Measurements from ENCODE around the gene PATZ1.
"Not testable (repeated sequence)": the region's sequence is repeated elsewhere in the genome, so short reads cannot be mapped to it uniquely, and the experiment has no call there.

Gene PATZ1

DNA sequence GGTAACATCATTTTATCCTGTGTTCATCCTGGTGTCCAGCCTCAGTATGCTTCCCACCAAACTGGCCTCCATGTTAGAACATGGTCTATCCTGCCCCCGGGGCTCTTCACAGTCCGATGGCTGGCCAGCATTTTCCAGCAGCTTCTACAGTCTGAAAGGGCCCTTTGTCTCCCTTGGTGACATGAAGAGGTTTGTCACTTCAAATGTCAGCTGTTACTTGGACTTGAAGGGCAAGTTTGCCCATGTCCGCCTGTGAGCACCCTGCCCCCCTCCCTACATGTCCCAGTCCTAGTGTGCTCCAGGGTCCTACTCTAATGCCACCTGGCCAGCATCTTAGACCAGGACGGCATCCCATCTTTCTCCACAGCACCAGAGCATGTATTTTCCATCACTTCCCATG lies 24.7 kb downstream of the PATZ1 start:
- no peak for DNase-seq (ENCODE audit: low read depth)
- TF ChIP-seq, protein P1, sequence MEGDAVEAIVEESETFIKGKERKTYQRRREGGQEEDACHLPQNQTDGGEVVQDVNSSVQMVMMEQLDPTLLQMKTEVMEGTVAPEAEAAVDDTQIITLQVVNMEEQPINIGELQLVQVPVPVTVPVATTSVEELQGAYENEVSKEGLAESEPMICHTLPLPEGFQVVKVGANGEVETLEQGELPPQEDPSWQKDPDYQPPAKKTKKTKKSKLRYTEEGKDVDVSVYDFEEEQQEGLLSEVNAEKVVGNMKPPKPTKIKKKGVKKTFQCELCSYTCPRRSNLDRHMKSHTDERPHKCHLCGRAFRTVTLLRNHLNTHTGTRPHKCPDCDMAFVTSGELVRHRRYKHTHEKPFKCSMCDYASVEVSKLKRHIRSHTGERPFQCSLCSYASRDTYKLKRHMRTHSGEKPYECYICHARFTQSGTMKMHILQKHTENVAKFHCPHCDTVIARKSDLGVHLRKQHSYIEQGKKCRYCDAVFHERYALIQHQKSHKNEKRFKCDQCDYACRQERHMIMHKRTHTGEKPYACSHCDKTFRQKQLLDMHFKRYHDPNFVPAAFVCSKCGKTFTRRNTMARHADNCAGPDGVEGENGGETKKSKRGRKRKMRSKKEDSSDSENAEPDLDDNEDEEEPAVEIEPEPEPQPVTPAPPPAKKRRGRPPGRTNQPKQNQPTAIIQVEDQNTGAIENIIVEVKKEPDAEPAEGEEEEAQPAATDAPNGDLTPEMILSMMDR (IDR thresholded peaks at IDR 0.05; ENCODE audit: control insufficient read depth, insufficient read depth, low read depth, low read length, missing control alignments): no peak
- no peak overlapping the region for H3K4me3 ChIP-seq (ENCODE audit: control insufficient read depth, low read depth, low read length)

DNA sequence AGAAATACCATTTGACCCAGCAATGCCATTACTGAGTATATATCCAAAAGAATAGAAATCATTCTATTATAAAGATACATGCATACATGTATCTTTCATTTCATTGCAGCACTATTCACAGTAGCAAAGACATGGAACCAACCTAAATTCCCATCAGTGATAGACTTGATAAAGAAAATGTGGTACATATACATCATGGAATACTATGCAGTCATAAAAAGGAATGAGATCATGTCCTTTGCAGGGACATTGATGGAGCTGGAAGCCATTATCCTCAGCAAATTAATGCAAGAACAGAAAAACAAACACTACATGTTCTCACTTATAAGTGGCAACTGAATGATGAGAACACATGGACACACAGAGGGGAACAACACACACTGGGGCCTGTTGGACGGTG lies 31.9 kb downstream of the PATZ1 start:
- DNase-seq (ENCODE audit: low read depth): not testable (repeated sequence)

DNA sequence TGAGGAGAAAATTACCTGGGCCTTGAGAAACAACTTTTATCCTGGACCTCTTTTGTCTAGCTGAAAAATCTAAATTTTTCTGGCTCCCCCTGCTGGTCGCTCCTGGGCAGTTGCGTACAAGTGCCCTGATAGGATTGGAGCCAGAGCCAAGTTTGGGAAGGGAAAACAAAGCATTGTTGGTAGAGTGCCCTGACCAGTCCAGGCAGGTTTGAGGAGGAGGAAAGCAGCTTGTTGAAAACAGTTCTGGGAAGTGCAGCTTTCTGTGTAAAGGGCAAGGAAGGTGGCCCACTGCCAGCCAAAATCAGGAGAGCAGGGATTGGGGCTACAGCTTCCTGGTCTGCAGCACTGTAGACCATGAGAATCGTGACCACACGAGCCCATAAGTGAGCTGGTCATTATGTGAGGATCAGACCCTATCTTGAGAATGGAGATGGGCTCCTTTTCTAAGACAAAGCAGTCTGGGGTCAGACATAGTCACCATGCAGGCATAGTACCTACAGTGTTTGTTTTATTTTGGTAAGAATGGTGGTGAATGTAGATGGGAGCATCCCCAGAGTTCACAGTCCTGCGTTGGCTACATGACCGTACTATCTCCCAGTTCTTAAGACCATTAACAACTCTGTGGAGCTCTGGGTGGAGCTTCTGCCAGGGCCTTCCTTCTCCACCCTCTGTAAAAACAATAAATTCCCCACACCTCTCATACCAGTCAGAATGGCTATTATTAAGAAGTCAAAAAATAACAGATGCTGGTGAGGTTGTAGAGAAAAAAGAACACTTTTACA lies 32.6 kb downstream of the PATZ1 start:
- TF ChIP-seq, protein P1 (IDR thresholded peaks at IDR 0.05; ENCODE audit: control insufficient read depth, insufficient read depth, low read depth, low read length, missing control alignments): peak; percentile 88

More for the DNA sequence above, 31.9 kb downstream of the PATZ1 start:
- H3K4me3 ChIP-seq (ENCODE audit: control insufficient read depth, low read depth, low read length): not testable (repeated sequence)

DNA sequence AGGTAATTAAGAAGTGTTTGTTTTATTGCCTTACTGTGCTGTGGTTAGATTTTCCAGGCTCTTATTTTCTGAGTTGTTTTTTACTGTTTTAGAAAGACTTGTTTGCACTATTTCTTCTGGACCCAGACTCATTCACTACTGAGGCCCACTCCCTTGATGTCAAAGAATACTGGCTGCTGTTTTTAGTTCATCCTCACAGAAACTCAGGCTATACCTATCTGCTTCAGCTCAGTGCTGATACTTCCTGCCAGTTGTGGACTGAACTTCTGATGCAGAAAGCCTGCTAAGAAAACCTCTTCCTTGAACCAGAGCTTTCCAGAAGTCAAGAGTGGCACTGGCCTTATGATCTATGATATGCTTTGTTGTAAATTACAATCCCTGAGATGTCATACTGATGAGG lies 38.0 kb downstream of the PATZ1 start:
- TF ChIP-seq, protein P1 (IDR thresholded peaks at IDR 0.05; ENCODE audit: control insufficient read depth, insufficient read depth, low read depth, low read length, missing control alignments): no peak
- H3K4me3 ChIP-seq (ENCODE audit: control insufficient read depth, low read depth, low read length): no peak overlapping the region
- DNase-seq (ENCODE audit: low read depth): no peak

More for the DNA sequence above, 32.6 kb downstream of the PATZ1 start:
- peak; percentile 27 for DNase-seq (ENCODE audit: low read depth)
- no peak overlapping the region for H3K4me3 ChIP-seq (ENCODE audit: control insufficient read depth, low read depth, low read length)

DNA sequence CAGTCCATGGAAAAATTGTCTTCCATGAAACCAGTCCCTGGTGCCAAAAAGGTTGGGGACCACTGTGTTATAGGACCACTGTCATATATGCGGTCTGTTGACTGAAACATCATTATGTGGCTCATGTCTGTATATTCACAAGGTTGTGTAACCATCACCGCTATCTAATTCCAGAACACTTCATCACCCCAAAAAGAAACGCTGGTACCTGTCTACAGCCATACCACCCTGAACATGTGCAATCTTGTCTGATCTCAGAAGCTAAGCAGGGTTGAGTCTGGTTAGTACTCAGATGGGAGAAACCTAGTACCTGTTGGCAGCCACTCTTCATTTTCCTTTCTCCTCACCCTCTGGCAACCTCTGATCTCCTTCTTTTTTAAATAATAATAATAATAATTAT lies 41.0 kb downstream of the PATZ1 start:
- DNase-seq (ENCODE audit: low read depth): no peak

DNA sequence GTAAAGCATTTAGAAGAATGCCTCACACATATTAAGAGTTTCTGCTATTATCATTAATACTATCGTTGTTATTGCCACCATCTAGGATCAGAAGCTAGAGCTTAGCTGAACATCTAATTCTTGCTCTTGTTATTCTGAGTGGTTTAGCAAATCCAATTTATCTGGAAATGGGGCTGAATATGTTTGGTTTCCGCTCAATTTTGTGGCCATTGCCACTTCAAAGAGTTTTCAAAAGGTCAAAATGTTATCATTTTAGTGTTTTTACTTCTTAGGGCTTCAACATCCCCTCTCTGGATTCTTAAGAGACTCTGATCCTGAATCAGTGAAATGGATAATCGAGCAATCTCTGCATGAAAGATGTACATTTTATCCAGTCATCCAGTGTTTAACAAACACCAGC lies 43.6 kb downstream of the PATZ1 start:
- TF ChIP-seq, protein P1 (IDR thresholded peaks at IDR 0.05; ENCODE audit: control insufficient read depth, insufficient read depth, low read depth, low read length, missing control alignments): no peak
- no peak for DNase-seq (ENCODE audit: low read depth)
- no peak overlapping the region for H3K4me3 ChIP-seq (ENCODE audit: control insufficient read depth, low read depth, low read length)

More for the DNA sequence above, 41.0 kb downstream of the PATZ1 start:
- TF ChIP-seq, protein P1 (IDR thresholded peaks at IDR 0.05; ENCODE audit: control insufficient read depth, insufficient read depth, low read depth, low read length, missing control alignments): no peak
- H3K4me3 ChIP-seq (ENCODE audit: control insufficient read depth, low read depth, low read length): no peak overlapping the region

DNA sequence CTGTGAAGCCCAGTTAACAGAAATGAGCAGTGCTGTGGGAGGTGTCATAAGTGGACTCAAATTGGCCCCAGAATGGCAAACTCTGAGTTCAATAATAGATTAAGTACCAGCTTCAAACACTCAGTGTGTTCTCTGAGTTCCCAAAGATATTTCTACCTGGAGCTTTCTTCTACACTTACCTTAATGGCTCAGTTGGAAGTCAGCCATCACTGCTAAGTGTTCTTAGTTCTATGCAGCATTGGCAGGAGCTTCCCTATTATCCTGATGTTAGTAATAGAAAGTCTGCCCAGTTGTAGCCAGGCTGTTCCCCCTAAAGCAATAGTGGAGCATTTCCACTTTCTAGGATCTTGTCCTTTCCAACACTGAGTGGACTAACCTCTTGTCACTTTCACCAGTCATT lies 44.1 kb downstream of the PATZ1 start:
- TF ChIP-seq, protein P1 (IDR thresholded peaks at IDR 0.05; ENCODE audit: control insufficient read depth, insufficient read depth, low read depth, low read length, missing control alignments): no peak
- no peak overlapping the region for H3K4me3 ChIP-seq (ENCODE audit: control insufficient read depth, low read depth, low read length)
- no peak for DNase-seq (ENCODE audit: low read depth)
